ENCODE data around the gene MAN2B2. TPM values are rescaled to one million over a fixed set of nuclear protein-coding genes. Genes with fewer than 3 reads are reported as not detected.

MAN2B2 gene
- total RNA-seq = 33.1 TPM
- long read RNA-seq, full-length matches to known transcripts = 2 of 31 reads
- long read RNA-seq, partial matches to known transcripts = 23 of 31 reads
- long read RNA-seq, other reads (novel, unspliced or antisense) = 6 of 31 reads

DNA sequence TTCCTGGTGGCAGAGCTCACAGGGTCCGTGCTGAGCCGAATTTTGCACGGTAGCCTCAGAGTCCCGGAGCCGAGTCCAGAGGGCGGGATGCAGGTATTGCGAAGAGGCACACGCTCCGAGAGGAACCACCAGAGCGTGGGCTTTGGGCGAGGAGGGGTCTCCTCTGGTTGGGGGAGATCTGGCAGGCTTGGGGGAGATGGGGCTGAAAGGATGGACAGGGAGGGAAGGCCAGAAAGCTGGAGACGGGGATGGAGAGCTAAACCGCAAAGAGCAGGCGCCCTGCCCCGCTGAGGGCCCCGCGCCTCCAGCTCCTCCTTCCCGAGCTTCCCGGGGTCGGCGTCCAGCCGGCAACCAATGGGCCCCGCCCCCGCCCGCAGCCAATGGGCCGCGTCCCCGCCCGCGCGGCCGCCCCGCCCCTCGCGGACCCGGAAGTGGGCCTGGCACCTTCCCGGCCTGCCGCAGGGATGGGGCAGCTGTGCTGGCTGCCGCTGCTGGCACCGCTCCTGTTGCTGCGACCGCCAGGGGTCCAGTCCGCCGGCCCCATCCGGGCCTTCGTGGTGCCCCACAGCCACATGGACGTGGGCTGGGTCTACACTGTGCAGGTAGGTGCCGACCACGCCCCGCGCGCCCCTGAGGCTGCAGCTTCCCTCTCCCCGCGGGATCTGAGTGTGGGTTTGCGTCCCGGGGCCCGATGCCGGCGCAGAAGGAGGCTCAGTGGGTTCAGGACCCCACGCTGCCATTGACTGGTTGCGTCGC, at the start of gene MAN2B2:
Gene MAN2B2, plus strand, starts transcription at position 443 of the 756 bp plus-strand sequence. Its CDS starts 22 bp downstream, at position 465.
- peak; percentile 97 for DNase-seq (ENCODE audit: low spot score)

DNA sequence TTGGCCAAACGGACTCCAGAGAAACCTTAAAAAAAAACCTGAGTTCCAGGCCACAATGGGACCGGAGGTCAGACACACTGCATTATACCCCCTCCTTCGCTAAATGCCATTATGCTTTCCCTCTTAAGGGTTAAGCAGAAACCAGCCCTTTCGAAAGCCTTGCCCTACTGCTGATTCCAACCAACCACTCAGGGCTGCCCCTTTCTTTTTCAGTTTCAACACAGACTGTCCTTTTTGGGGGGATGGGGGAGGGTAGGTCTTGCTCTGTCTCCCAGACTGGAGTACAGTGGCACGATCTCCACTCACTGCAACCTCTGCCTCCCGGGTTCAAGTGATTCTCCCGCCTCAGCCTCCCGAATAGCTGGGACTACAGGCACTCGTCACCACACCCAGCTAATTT, 49.5 kb upstream of the MAN2B2 start:
- no peak for DNase-seq (ENCODE audit: low spot score)

DNA sequence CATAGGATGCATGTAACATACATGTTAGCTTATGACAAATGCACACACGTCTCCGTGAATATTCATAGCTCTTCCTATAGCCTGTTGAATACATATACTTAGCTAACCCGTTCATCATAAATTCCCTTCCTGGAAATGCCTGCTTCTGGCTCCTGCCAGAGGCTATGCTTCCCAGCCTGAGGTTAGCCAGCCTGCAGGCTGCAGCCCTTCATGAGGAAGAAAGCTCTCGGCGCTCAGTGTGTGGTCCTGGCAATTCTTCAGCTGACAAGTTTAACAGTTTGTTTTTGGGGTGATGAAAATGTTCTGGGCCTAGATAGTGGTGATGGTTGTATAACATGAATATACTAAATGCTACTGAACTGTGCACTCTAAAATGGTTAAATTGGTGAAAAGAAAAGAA, 48.8 kb upstream of the MAN2B2 start:
- DNase-seq (ENCODE audit: low spot score) = no peak

DNA sequence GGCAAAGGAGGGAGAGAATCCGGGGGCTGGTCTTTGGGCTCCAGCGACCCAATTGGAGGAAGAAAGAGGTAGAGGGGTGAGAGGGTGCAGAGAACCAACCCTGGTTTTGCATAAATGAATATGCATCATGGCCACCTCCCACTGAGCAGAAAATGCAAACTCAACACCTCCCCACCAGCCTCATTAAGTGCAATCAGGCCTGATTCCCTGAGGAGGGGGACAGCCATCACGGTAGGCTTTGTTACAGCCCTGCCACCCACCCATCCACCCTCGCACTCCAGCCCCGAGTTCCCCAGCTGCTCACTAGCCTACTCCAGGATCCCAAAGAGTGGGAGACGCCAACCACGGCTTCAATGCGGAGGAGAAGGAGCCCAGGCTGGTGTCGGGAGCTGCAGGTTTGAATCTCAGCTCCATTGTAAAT, 48.3 kb upstream of the MAN2B2 start:
- DNase-seq (ENCODE audit: low spot score) = no peak

DNA sequence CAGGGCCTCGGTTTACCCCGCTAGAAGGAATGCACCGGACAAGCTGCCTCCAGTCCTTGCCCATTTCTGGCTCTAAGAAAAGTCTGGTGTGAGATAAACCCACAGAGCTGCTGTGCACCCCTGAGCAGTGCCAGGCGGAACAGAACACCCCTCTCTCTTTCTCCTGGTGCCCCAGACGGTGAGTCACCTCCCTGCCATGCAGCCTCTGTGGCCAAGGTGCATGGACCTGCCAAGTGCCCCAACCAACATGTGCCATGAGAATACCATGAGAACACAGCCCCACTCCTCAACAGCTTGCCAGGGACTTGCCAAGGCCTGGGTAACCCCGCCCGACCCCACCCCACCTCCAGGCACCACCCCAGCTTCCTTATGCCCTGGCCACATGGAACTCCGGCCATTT, 47.7 kb upstream of the MAN2B2 start:
- DNase-seq (ENCODE audit: low spot score) = no peak

DNA sequence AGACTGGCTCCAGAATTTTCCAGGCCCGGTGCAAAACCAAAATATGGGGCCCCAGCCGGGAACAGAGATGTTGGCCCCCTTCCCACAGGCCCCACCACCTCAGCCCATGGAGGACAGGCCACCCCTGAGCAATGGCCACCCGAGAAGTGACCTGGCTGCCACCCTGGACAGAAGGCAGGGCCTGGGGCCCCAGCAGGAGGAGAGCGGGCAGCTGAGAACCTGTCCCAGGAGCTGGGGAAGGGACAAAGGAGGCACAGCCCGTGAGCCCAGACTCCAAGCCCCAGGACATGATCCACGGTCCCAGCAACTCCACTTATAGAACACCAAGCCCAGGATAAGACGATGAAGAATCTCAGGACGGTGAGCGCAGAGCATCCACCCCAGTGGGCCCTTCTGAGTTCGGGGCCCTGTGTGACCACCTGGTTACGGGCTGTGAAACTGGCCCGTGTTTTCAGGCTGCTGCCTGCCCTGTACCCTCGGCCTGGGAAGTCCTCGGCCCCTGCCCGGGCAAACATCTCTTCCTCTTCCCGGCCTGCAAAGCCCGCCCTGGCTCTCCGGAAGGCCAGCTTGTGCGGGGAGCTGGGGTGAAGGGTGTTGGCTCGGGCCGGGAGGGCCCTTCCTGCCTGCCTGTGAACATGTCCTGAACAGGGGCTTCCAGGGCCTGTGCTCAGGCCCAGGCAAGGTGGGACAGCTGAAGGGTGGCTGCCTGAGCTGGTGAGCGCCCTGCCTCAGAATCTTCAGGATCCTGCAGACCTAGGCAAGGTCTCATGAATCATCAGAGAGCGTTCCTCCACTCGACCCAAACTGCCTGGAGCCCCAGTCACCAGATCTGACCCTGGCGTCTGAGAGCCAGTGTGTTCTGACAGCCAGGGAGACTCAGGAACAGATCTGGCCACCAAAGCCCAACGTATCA, 47.0 kb upstream of the MAN2B2 start:
- no peak for DNase-seq (ENCODE audit: low spot score)

DNA sequence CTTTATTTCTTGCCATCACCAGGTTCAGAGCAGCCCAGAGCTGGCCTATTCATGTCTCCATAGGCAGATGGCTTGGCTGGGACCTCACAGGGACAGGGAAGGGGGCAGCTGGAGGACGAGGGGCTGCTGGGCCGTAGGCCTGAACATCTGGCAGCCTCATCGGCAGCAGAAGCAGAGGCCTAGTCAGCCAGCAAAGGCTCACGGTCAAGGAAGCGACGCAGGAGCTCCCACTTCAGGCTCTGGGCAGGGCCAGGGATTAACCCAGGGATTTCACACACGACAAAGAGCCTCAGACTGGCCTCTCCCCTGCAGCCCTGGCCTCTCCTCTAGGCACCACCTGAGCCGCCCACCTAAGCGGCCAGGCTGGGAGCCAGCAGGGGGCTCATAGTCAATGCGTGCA, 46.0 kb upstream of the MAN2B2 start:
- no peak for DNase-seq (ENCODE audit: low spot score)

DNA sequence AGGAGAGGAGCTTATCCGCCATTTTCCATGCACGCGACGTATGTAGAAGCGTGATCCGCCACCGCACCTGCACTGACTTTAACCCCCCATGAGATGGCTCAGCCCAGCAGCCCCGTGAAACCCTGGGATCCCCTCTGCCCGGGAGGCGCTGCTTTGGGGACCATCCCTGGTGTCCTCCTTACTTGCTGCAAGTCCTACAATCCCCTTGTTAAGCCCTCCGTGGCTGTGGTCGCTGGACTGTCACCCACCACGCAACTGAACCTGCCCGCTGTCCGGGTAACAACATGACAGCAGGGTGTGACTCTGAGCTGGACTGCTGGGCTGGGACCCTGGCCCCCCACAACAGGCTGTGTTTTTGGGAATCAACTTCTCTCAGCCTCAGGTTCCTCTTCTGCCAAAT, 44.7 kb upstream of the MAN2B2 start:
- no peak for DNase-seq (ENCODE audit: low spot score)

DNA sequence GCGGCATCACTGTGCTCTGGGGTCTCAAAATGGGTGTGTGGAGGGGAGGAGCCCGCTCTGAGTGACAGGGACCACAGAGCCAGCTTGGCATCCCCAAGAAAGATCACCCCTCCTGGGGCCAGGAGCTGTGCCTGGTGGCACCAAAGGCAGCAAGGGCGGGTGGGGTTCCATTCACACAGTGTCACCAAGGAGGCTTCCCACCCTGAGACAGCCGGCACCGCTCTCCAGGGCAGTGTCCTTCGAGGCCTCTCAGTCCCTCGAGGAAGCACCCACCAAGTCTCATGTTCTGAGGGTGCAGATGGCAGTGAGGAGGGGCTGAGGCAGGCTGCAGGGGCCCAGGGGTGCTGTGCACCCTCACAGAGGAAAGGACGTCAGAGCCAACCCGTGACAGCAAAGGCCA, 44.0 kb upstream of the MAN2B2 start:
- no peak for DNase-seq (ENCODE audit: low spot score)

DNA sequence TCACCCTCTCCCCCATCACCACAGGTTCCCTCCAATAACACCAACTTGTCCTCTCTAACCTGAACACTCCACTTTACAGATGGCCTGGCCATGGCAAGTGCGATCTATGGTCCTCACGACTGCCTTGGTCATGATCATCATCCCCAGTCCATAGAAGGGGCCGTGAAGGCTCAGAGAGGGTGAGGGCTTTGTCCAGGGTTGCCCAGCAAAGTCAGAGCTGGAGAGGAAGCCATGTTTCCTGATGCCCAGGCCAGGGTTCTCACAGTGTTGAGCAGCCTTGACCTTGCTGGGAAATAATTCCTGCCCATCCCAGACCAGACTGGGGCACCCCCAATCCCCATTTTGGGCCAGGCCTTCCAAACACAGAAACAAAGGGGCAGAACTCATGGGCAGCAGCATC, 42.9 kb upstream of the MAN2B2 start:
- DNase-seq (ENCODE audit: low spot score) = no peak

DNA sequence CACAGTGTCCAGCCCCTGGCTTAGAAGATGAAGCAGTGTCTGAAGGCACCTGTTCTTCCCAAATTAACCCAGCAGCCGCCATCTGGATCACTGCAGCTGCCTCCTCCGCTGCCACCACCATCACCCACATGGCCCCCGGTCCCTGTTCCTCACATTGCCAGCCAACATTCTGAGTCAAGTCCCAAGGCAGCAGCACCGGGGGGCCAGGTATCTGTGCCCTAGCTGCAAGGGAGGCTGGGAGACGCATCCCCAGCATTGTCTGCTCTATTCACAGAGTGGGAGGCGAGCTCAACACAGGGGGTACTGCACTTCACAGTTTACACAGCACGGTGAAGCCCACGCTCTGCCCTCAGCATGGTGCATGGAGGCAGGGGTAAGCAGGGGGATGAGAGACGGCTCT, 42.3 kb upstream of the MAN2B2 start:
- no peak for DNase-seq (ENCODE audit: low spot score)

DNA sequence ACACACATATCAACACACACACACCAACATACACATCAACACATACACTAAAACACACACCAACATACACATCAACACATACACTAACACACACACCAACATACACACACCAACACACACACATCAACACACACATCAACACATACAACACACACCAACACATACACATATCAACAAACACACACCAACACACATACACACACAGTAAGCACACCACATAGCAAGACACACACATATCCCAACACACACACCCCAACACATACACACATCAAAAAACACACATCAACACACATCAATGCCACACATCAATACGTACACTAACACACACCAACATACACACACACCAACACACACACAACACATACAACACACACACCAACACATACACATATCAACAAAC, 40.9 kb upstream of the MAN2B2 start:
- DNase-seq (ENCODE audit: low spot score) = no peak

DNA sequence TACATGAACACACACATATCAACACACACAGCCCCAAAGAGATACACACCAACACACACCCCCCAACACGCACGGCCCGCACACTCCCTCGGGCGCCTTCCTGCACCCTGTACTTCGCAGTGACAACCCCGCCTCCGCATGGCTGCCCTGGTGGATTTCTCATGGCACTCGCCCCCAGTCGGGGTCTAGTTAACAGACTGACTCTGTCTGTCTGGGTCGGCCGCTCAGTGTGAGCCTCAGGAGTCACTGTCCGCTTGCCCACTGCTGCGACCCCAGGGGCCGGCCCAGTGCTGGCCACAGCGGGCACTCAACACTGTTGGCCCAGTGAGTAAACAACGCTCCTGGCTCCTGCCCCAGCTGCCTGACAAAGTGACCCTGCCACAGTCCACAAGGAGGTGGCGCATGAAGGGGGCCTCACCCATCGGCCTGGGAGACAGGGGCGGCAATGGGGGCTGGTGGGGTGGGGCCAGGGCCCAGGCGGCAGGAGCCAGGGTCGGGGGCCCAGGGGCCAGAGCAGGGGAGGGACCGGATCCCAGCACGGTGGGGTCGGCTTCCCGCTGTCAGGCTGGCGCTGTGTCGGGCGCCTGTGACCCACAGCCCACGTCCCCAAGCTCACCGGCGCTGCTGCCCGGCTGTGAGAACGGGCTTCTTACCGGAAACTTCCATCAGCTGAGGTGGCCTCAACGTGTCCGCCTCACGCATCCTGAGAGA, 40.2 kb upstream of the MAN2B2 start:
- no peak for DNase-seq (ENCODE audit: low spot score)

DNA sequence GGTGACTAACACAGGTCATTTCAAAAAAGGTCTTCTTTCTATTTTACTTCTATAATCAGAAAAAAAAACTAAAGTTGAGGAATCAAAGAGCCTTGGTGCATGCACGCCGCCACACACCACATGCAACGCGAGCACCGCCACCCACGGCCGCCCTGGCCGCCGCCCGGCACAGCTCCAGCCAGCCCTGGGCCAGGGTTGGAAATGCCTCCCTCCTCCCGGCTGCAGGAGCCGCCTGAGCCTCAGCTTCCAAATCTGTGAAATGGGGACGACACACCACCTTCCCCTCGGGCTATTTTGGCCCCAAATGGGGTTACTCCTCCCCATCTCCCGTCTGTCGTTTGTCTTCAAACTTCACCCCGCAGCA, 39.7 kb upstream of the MAN2B2 start:
- DNase-seq (ENCODE audit: low spot score) = no peak

DNA sequence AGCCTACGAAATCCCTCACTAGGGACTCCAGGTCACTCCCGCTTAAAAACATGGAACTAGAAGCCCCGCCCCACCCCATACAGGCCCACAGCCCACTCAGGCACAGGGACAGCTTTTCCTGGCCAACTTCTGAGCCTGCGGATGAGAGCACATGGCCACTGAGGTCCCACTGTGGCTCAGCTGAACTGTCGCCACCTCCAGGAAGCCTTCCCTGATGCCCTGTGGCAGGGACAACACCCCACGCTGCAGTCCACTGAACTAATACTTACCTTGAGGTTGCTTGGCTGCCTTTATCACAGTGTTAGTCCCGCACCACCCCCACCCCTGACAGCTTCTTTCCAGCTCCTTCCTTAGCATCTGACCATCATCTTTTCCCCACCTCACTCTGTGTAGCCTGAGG, 39.3 kb upstream of the MAN2B2 start:
- DNase-seq (ENCODE audit: low spot score) = no peak

DNA sequence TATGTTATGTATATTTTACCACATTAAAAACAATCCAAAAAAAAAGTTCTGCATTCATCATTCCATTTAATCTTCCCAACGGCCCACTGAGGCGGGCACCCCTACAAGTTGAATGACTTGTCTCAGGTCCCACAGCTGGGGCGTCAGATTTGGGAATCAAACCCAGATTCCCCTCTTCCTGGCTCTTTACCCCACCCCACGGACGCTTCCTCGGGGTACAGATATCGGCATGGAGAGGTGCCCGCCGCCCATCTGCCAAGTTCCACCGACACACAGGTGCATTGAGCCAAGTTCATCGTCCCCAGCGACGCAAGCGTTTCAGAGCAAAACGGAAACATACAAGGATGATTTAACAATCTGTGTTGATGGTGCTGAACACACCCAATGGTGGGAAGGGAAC, 36.9 kb upstream of the MAN2B2 start:
- DNase-seq (ENCODE audit: low spot score) = no peak

DNA sequence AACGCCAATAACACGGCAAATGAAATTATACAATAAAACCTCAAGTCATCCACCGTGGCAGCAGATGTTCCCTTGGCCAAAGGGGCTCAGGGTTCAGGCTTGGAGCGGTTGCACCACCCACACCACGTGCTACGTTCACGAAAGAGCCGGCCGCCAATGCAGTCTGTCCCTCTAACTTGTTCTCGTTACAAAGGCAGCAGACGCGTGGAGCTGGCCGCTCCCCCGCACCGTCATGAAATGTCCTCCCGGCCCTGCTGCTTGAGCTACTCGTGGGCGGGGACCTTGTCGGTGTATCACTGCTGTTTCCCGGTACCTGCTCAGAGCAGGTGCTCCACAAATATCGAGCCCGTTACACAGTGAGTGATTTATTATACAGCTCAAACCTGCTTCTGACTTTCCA, 36.4 kb upstream of the MAN2B2 start:
- DNase-seq (ENCODE audit: low spot score) = no peak

DNA sequence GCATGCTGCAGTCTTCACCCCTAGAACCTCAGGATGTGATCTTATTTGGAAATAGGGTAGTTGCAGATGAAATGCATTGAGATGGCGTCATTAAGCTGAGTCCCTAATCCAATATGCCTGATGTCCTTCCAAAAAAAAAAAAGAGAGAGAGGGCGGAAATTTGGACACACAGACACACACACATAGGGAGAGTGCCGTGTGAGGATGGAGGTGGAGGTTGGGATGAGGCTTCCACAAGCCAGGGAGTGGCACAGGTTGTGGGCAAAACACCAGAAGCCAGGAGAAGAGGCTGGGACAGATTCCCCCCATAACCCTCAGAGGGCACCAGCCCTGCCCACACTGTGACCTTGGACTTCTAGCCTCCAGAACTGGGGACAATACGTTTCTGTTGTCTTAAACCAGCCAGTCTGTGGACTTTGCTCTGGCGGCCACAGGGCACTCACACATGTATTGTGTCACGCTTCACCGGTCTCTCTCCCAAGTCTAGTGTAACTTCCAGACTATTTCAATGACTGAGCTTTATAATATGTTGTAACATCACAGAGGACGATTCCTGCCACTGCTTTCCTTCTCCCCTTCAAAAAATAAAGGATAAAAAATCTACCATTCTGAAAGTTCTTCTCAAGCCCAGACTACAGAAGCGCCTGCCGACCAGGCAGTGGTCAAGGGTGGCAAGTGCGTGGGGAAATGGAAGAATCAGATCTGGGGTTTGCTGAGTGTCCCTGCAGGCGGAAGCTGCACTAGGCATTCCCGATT, 35.8 kb upstream of the MAN2B2 start:
- DNase-seq (ENCODE audit: low spot score) = no peak

DNA sequence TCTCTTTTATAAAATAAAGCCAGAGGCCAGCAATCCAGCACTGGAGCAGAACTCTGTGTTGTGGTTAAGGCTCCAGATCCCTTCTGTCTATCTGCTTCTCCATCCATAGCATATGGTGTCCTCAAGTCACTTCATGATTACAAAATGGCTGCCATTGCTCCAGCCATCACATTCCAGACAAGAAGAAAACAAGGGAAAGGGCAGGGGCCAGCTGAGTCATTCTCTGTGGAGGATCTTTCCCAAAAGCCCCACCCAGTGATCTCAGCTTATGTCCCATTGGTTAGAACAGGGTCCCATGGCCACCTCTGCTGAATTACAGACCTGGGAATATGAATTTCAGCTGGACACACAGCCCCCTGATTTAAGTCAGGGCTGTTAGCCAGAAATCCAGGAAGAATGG, 34.1 kb upstream of the MAN2B2 start:
- no peak for DNase-seq (ENCODE audit: low spot score)

DNA sequence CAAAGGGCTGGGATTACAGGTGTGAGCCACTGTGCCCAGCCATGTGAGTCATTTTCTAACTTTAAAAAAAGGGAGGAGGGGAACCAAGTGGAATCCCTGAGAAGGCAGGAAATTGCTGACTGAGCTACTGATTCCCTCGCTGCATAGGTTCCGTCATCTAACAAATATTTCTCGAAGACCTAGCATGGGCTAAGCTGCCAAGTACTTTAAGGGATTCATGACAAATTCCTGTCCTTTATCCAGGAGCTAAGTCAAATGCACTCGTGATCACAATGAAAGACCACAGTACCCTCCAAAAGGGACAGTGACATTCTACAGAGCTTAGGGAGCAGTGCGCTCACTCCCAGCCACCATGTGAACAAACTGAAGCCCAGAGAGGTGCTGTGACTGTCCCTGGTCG, 33.2 kb upstream of the MAN2B2 start:
- DNase-seq (ENCODE audit: low spot score) = no peak

DNA sequence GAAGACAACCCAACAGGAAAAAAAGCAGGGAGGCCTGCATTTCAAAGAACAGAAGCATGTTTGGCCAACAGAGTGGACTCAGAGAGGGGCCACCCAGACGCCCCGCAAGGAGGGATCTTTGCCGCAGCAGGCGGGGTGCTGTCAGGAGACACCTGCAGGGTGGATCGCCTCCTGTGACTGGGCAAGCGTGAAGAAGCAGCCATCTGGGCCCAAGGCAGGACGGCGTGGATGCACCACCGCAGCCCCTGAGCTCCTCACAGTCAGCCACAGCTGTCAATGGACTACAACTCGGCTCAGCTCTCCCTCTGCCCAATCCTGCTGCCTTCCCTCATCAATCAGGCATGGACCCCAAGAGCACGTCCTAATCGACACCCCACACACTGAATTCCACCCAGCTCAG, 32.0 kb upstream of the MAN2B2 start:
- no peak for DNase-seq (ENCODE audit: low spot score)

Measured in mesenteric fat pad (tissue), 1 donor.